ENCODE measurements around the gene CDH23.

Gene CDH23

DNA sequence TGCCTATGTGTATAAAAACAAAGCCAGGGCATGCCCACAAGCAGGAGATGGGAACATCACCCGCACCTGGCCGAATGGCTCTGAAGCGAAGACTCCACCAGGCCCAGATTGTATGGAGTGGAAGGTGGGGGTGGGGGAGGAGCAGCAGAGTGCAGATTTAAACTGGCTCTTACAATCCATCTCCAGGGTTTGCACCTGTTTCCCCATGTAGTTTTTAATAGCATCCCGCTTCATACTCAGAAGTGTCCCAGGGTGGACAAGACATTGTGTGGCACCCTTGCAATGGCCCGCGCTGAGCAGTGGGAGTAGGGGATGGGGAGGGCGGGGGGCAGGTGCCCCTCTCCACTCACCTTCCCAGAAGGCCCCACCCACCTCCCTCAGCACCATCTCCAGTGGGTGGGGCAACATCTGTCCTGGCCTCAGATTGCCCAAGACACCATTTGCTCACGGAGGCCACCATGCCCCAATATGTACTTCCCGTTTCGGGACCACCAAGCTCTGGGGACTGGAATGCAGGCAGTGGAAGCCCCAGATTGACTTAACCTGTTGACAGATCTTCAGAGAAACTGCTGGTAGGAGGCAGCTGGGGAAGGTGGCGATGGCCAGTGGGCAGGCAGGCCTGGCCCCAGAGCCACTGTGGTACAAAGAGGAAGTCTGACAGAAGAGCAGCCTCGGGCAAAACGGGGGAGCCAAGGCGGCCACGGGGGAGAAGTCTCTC lies 353.6 kb downstream of the CDH23 start:
- DNase-seq, result no peak

DNA sequence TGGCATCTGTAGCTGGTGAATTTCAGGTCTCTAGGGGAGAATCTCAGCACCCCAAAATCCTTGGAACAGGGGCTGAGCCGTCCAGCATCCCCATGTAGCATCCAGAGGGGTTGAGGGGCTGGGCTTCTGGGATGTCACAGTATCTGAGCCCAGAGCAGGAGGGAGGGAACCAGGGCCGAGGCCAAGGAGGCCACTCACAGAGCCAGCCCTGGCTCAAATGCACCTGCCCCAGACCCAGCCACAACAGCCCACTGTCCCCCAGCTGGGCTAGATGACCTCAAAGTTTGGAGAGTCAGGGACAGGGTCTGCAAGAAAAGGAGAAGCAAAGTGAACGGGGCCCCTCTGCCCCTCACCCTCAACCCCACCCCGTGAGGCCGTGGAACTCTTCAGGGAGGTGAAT lies 354.3 kb downstream of the CDH23 start:
- no peak for DNase-seq

DNA sequence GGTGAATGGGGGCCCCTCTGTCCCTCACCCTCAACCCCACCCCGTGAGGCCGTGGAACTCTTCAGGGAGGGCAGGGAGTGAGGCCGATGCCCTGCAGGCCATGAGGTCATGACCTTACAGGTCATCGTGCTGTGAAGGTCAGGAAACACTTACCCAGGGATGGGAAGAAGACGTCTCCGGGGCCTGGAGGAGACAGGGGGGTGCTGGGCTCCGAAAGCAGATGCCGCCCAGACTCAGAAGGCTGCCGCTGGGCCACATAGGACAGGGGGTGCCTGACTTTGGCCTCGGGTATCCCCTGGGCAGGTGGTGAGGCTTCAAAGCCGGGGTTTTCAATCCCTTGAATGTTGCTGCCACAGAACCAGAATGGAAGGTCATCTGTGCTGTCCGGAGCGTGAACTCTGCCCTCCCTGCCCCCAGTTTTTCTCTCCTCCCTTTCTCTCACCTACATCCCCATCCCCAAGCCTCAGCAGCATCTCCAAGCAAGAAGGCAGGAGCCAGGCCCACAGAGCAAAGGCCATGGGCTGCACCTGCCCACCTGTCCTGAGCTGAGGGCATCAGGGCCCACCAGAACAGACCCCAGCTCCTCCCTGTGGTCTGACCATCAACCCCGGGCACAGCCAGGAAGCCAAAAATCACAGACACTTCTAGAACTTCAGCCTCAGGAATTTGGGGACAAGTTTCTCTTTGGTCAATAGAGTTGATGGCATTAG lies 354.9 kb downstream of the CDH23 start:
- no peak for DNase-seq

DNA sequence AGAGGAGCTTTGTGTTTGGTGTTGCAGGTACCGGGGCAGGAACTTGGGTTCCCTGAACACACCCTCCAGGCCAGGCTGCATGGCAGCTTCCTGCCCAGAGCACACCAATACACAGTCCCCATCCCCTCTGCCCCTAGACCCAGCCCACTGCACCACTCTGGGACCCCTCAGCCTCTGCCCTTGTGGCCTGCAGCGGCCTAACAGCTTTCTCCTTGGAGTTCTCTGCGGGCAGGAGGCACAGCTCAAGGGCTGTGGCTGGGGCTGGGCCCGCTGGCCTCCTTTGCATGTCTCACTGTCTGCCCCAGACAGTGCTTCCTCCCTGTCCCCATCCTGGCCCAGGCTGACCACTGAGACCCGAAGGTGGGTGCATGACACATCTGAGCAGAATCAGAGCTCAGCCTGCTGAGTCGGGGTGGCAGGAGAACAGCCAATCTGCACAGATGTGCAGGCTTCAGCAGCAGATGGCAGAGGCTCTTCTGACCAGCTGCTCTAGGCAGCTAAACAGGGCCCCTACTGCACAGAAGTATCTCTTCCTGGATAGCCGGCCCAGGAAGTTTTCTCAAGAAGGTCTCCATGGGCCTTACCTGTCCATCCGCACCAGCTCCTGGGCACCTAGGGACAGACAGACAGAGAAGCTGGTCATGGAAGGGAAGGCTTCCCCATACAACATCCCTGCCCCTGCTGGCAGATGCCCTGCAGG lies 355.8 kb downstream of the CDH23 start:
- DNase-seq, result no peak

DNA sequence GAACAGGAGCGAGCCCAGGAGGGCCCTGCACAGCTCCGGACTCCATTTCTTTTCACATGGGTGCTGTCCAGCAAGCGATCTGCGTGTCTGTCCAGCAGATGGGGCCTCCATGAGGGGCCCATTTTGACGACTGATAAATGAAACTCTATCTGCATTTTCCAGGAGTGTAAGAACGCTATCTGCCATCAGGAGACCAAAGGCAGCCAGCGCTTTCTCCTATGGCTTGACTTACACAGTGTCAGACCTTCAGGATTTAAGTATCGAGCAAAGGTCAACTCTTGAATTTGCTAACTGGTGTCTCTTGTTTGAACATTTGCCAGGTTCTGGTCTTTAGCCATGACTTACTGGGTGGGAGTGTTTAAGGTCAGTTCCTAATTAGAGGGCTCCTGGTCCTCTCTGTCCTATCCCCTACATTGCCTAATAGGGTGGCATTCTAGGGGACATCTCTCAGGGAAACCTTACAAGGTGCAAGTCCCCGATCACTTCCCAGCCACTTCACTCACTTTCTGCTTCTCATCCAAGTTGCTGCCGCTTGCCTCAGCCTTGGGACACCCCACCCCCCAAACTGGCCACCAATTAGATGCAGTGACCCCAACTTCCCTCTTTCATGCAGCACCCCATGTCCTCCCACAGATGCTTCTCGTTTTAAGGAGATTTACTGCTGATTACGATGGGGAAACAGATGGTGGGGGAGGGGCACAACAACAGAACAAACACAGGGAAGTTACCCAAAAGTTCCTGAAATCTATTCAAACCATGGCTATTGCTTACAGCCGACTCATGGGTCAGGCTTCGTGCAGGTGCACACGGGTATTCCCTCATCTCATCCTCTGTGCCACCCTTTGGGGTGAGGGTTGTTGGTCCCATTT lies 356.6 kb downstream of the CDH23 start:
- no peak for DNase-seq

DNA sequence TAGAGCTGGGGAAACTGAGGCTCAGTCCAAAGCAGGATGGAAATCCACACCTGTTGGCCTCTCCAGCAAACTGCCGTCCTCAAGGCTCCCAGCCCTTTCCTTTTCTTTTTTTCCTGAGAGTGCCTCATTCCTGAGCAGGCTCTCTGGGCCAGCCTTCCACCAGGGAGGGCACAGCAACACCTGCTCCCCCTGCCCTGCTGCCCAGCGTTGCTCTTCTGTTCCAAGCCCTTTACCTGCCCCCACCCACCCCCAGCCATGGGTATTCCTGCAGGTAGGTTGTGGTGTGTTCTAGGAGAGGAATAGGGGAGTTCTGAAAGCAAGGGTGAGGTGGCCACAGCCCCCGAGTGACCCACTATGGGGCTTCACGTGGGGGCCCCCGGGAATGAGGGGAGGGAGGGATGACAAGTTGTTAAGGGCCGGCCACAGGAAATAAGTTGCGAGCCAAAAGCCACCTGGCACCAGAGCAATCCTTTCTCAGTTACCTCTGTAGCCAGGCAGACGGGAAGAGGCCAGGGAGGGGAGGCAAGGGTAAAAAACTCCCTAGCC lies 357.3 kb downstream of the CDH23 start:
- no peak for DNase-seq

DNA sequence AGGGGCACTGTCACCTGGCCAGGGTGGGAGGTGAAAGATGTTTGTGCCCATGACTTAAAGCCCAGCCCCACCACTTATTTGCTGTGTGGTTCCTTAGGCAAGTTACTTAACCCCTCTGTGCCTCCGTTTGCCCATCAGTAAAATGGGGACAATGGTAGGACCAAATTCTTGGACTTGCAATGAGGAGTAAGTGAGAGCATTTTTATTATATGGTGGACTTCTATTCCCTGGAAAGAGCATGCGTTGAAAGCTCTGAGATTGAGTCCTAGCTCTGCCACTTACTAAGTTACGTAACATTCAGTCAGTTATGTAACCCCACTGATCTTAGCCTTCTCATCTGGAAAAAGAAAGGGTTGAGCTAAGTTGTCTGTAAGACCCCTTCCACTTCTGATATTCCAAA lies 357.8 kb downstream of the CDH23 start:
- DNase-seq, result no peak

DNA sequence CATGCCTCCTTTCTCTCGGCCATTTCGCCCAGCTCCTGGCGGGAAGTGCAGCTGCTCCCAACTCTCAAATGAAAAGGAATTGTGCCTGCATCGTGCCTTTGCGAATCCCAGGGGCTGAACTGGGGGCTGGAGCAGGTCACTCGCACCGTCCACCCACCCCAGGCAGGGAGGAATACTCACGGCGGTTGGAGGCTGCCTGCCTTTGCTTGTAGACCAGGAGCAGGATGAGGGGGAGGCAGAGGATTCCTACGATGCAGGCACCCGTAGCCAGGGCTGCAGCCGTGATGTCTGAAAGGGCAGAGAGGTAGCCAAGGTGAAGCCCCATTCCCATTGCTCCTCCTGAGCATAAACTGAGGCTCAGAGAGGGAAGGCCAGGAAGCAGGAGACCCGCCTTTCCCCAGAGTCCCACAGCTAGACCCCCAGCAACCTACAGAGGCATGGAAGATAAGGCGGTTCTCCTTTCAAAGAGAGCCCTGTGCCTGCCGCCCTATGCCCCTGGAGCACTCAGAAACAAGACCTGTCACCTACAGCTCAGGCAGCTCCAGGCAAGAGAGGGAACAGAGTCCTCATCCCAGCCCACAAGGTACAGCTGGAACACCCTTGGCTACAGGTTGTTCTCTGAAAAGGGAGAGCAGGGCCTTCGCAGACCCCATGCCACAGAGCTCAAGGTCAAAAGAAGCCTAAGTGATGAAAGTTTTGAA lies 358.6 kb downstream of the CDH23 start:
- no peak for DNase-seq

DNA sequence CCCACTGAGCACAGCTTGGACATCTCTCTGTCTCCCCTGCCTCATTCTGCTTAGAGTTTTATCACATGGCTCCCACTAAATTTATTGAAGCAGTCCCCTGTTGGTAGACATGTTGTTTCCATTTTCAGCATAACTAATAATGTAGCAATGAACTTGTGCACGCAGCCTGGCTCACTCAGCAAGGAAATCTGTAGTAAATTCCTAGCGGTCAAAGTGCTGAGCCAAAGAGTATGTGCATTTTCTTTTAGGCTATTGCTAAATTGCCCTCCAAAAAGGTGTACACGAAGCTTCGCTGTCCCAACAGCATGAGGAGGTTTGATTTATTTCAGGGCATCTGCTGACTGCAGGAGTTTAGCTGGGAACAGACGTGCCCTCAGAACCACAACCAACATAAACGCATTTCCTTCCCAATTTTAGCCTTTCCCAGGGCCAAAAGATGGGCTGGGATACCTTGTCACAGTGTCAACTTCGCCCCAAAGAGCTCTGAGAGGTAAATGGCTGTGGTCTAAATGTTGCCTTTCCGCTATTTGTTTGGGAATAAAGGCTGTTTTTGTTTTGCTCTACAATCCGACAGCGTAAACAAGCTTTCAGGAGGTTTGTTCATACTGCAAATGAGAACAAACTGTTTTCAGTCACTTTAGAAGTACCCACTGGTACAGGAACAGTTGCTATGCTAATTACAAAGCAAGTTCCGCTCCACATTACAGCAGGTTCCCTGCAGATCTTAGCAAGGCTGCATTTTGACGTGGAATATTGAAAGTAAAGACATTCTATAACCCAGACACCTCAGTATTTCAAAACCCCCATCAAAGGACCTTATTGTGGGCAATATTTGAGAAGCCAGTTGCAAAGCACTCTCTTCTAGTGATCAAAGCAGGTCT lies 359.8 kb downstream of the CDH23 start:
- DNase-seq, result no peak

DNA sequence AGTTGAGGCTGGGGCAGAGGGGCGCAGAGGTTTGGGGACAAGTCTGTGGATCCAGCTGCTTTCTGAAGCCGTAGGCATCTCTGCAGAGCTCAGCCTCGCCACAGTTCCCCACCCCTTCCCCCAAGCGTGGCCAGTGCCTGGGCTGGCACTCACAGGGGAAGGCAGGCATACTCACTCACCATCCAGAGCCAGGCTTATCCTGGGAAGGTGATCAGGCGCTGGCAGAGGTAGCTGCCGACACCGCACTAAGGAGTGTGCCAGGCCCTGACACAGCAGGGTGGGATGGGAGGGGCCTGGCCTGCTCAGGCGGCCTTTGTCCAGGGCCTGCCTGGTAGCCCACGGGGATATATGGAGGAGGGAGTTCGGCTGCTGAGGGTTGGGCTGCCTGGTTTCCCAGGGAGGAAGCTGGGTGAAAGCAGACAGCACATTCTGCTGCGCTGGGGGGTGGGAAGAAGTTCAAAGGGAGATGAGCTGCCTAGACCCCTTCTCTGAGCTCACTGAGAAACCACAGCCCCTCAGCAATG lies 360.7 kb downstream of the CDH23 start:
- DNase-seq, result no peak

DNA sequence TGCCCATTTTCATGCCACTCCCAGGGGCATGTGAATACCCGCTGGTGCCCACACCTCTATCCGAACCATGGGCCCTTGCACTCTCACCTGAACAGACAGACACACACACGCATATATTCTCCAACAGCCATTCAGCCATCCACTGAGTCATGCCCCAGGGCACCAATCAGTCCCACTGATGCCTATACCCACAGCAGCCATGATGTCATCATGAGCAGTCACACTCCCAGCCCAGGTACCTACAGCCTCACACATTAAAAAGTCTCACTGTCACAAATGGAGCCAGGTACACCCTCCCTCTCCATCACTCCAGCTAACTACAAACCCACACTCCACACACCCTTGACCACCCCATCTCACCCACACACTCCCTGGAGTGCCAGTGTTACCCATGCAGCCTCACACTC lies 364.4 kb downstream of the CDH23 start:
- DNase-seq, result no peak

DNA sequence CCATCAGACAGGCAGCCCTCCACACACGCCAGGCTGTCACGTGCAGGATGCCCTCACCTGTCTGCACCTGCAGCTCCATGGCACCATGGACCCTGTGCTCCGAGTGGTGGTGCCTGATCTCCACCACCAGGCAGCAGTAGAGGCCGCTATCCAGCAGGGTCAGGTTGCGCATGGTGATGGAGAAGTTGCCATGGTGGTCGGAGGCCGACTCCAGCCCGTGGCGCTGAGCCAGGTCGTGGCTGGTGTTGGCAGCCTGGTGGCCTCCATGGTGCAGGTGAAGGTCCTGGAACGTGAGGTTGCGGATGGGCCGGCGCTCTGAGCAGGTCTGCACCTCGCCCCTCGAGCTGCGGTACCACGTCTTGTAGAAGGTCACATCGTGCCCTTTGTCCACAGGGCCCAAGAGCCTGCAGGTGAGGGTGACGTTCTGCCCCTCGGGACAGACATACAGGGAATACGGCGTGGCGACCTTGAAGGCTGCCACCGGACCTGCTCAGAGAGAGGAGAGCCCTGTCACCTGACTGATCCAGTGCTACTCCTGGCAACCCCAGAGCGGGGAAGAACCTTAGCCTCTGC lies 364.9 kb downstream of the CDH23 start:
- no peak for DNase-seq

DNA sequence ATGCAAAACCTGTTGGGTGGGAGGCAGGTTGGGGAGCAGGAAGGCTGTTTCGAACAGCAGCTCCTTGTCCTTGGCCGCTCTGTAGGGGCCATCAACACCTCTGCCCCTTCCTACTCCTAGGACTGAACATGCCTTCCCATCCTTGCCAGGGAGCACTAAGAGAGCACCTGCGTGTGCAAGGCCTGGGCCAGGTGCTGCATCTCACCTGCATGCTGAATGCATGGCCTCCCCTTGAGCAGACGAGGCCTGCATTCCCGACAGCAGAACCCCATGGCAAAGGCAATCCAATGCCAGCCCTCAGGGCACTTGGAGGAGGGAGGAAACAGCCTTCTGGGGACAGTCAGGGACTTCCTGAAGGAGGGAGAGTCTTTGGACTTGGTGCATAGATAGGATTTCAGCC lies 365.6 kb downstream of the CDH23 start:
- DNase-seq, result no peak

DNA sequence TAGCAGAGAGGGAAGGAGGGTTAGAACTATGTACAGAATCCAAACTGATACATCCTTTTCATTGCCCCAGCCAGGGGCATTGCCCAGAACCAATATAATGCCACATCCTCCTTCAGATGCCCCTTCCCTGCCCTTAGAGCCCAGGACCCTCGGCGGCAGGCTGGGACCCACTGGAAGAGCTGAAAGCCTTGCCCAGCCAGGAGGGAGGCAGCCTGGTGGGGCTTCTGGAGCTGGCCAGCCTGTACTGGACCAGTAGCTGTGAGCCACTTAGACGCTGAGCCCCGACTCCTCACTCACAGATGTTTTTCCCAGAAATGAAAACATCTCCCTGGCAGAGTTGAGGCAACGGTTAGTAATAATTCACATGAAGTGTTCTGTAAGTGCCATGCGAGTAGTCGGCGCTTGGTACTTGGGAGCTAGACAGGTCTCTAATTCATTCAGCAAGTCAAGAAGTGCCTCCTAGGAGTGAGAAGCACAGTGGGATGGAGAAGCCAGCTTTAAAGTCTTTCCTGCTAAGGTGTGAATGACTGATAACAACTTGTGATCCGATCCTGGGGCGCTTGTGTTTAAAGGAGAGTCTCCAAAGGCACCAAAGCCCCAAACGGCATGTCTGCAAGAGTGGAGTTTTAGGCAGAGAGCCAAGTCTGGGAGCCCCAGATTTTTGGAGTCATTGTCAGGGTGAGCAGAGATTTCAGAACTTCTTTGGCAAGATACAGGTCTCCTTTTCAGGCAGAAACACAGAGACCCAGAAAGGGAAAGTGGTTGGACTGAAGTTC lies 366.8 kb downstream of the CDH23 start:
- no peak for DNase-seq

DNA sequence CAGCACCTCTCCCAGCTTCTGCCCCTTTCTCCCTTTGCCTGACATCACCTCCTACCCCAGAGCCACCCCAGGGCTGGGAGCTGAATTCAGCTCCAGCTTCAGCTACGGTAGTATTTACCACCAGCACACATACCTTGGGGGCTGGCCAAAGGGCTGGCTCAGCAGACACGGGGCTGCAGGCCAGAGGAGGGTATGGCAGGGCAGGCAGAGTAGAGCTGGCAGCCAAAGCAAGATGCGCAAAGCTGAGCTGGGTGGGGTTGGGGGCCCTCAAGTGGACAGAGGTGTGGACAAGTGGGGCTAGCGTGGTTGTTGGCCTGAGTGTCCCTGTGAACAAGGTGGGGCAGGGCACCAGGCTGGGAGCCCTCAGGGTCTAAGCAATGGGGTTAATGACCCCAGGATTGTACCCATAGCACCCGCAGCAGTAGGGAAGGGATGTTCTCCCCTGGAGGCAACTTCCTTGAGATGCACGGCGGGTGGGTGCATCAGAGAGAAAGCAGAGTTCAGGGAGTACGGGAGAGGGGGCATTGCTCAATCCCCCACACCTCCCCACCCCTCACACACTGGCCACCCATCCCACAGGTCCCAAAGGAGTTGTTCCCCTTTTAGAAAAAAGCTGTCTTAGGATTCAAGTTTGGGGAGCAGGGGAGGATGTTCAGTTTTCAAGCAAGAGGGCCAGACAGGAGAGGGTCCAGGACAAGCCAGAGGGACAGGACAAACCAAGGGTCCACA lies 368.6 kb downstream of the CDH23 start:
- no peak for DNase-seq

DNA sequence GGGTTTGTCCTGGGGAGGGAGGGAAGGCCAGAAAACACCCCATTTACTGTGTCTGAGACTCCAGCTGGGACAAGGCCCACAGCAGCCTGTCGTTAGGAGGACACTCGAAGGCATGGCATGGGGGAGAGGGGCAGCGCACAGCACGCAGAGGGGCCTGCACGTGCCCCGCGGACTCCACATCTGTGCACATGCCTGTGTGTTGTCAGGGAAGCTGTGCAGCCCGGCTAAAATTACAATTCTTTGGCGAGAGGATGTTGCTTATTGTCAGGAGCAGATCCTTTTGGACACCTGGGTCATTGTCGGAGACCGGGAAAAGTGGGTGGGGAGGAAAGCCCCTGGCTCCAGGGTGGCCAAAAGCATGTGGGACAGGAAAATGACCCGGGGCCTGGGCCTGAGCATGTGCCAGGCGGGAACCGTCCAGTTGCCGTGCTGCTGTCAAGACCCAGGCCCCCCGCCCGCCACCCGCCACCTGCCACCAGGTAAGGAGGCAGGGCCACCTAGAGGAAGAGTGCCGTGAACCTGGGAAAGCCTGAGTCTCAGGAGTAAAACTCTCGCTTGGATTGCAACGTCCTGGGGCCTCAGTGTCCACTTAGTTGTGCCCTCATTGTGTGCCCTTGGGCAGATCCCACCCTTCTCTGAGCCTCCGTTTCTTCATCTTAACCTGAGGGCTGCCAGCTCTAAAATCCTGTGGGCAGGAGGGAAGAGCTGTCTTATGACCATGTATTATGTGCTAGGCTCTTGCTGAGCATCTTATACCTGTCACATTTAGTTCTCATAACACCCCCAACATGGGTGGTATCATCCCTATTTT lies 369.4 kb downstream of the CDH23 start:
- DNase-seq, result no peak

DNA sequence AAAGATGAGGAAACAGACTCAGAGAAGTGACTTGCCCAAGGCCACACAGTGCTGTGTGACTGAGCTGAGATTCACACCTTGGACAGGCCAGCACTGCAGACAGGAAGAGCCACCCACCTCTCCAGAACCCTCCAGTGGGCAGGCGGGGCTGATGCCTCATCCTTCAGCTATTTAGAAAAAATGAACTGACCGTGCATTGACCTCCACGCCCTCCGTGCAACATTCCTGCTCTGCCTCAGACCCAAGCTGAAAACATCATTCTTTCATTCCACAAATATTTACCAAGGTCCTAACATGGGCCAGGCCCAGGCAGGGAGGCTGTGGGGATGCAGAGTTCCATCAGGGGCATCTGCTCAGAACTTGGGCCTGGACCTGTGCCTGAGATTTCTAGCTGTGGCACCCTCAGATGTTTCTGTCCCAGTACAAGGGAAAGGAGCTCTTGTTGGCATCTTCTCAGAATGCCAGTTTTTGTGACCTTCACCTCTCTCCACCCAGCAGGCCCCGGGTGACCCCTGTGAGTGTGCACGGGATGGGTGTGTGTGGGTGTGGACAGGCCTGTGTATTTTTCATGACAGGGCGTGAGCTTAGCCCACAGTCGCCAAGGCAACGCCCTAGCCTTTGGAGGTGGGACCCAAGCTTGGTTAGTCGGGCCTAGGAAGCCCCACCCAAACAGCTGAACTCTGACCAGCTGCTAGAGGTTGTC lies 370.1 kb downstream of the CDH23 start:
- peak; percentile 61 for DNase-seq
